ENCODE measurements around the gene EEF1E1.

Gene EEF1E1

DNA sequence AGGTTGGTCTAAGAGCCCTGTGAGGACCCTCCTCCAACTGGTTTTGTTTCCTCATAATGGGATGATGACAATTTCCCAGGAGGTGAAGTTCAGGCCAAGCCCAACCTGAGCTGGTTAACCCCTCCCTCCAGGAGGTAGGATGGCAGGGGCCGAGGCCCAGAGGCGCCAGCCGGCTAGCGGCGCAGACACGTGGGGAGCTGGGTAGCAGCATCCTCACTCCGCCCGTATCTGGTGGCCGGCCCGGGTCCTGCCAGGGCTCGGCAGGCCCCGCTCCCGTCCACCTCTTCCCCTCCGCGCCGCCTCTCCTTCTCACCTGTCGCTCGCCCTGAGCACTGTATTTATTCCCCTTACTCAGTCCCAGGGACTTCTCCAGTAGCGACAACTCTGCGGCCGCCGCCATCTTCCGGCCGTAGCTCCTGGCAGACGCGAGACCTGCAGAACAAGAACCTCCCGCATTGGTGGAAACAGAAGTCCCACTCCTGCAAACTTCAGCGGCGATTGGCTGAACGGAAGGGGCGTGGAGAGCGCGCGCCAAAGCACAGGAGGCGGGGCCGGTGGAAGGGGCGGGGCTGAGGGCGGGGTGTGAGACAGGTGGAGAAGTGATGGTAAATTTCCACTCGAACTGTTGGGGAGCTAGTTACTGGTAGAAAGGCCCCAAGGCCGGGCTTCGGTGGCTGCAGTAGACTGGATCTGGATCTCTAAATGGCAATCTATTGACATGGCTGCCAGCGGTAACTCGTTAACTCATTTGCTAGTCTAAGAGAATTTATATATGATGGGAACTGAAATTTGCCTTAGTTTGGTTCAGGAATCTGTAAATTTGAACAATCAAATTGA, at the start of gene EEF1E1:
Gene EEF1E1, minus strand, starts transcription at position 427 of the 837 bp plus-strand sequence. Its CDS starts 27 bp downstream, at position 400.
- peak; percentile 94 to 97 for DNase-seq

- no peak for DNase-seq
These were observed 47.0 kb upstream of the EEF1E1 start for GRCh38 chr6:8149350-8149749.

DNA sequence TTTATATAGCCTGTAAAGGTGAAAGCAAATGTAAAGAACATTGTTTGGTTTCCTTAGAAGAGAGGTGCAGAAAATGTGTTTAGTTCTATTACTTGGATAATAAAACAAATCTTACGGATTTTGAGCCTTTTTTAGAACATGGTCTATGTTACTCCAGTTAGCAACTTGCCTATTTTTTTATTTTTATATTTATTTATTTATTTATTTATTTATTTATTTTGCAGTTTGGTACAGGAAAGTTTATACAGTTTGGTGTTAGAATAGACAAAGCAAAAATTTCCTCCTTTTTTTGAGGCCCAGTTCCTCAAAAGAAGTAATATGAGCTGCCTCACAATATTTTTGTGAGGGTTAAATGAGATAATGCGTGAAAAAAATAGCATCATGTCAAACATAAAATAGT, 41.6 kb upstream of the EEF1E1 start:
- no peak for DNase-seq

- DNase-seq: no peak
These were observed 37.1 kb upstream of the EEF1E1 start for GRCh38 chr6:8139451-8139850.

GRCh38 chr6:8137529-8137939, 35.2 kb upstream of the EEF1E1 start:
- DNase-seq: no peak

DNA sequence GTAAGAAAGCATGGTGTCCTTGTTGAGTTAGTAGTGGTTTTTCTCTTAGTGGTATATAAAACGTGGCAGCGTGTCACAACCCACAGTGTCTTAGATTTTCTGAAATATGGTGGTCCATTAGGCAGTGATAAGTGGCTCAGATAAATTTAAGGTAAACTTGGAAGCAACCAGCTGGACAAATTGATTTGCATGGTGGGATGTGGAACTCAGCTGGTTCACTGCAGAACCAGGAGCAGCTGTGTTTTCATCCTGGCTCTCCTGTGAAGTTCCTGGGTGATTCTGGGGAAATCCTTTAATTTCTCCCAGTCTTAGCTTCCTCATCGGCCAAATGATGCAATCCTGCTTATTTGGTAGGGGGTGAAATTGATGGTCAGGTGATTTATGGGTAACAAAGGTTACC, 32.9 kb upstream of the EEF1E1 start:
- no peak for DNase-seq

- no peak for DNase-seq
These were observed 29.8 kb upstream of the EEF1E1 start for GRCh38 chr6:8132130-8132529.

DNA sequence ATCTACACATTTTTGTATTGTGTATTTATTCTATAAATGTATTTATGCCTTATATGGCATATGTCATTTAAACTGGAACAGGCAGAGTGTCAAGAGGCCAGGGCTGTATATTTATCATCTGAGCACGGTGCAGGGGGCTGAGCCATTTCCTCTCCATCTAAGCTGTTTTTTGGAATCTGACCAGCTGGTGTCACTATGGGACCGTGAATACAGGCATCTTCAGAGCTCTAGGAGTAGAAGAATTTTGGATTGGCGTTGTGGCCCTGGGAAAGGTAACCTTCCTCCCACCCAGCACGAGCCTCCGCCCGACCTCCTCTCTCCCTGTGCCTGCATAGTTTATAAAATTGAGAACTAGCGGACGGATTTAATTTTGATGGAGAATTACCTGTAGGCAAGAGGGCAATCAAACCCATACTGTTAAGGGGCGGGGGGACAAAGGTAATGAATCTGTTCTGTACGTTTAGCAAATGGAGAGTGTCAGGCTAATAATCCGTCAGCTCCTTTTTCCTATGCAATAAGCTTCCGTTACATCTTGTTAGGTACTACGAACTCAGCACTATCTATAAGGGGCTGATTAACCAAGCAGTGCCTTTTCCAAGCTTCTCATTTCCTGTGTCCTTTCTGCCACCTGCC, 29.0 kb upstream of the EEF1E1 start:
- peak; percentile 14 to 32 for DNase-seq

DNA sequence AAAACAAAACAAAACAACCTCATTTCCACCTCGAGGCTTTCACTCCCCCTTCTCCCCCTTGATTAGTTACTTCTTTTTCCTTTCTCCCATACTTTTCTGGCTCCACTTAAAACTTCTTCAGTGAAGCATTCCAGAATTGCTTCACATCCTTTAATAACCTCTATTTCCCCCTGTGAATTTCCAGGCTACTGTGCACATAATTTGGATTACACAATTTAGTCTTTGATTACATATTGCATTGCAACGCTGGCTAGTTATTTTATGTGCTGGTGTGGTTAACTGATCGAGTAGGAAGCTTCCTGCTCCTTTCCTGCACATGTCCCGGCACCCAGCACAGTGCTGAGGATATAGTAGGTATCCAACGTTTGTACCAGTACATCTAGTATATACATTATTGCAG, 28.1 kb upstream of the EEF1E1 start:
- DNase-seq: no peak

DNA sequence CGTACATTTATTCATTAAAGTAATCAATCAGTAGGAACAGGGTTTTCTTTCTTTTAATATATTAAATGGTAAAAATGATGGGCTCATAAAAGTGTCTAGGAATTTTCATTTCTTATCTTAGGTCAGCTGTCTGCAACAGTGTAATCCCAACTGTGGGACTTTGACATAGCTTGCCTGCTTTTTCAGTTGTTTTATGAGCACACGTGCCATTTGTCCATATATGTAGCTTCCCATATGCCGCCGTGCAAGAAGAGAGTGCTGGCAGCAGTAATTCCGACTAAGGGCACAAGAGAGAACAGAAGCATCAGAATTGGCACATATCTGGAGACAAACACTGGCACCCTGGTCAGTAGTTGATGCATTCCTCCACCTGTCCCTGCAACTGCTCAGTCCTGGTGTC, 20.9 kb upstream of the EEF1E1 start:
- DNase-seq: no peak

GRCh38 chr6:8114956-8115355, 12.6 kb upstream of the EEF1E1 start:
- no peak for DNase-seq

DNA sequence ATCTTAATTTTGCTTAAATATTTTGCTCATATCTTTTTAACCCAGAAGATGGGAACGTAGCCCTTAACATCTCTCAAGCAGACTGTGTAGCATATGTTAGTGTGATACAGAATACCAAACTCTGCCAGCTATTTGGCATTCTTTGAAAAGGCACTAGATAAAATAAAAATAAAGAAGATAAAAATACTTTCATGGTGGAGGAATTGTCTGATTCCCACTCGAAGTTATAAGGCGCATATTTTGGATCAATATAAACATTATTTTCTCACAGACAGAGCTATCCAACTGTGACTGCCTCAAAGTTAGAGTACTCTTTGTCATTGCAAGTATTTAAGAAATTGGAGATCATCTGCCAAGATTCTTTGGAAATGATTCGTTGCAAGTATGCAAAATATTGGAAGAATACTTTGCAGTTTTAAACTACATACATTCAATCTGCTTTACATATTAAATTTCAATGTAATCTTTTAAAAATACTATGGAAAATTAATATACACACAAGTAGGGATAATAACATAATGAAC, 10.8 kb upstream of the EEF1E1 start:
- DNase-seq: no peak

DNA sequence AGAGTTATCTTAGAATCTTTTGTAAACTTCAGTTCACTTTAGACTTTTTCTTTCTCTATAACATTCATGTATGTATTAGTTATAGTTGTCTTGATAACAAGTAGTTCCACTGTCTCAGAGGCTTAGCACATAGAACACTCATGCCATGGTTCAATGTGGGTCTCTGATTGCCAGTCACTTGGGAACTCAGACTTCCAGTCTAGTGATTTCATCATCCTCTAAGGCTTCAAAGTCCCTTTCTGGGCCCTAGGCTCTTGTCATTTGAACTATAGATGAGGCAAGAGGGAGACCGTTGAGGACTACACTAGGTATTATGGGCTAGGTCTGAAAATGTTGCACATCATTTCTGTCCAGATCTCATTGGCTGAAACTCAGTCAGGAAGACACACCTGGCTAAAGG, 8.4 kb upstream of the EEF1E1 start:
- DNase-seq: no peak

DNA sequence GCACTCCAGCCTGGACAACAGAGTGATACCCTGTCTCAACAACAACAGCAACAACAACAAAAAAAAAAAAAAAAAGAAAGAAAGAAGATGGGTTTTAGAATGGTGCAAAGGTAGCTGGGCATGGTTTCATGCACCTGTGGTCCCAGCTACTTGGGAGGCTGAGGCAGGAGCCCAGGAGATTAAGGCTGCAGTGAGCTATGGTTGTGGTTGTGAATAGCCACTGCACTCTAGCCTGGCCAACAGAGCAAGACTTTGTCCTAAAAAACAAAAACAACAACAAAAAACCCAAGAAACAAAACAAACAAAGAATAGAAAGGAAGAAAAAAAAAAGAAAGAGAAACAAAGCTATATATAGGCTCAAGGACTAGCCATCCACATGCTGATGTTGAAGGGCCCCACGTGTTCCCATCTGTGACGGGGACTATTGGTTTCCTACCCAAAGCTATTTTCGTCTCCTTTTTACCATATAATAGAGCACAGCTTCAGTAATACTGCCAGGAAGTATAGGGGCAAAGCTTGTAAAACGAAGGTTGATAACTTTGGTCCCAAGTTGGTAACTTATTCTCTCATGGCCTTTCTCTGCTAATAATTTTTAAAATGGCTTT, 7.9 kb upstream of the EEF1E1 start:
- DNase-seq: no peak

DNA sequence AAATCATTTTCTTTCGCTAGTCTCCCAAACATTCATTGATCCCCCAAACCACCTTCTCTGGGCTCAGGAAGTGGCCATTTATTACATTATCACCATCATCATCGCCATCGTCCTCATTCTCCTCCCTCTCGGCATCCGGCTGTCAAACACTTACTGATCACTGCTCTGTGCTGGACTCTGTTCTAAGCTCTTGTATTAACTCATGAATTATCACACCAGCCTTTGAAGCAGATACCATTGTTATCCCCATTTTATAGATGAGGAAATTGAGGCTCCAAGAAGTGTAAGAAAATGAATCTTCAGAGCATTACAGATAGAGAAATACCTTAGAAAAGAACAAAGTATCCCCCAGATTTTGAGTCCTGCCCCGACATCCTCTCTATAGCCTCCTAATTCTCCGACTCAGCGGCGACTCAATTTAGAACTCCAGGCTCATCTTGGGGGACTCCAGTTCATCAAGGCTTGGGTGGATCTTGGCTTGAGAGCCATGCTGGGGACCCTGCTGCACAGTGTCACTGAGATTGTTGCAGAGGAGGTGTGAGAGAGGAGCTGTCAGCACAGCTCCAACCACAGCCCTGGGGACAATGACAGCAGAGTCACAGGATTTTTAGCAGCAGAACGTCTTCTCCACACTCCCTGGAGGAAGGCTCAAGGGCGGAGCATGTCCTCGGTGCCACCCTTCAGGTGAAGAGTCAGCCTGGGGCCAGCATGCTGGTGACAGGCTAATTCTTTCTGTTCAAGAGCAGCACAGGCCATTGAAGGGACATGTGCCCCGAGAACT, 6.6 kb upstream of the EEF1E1 start:
- DNase-seq: no peak

DNA sequence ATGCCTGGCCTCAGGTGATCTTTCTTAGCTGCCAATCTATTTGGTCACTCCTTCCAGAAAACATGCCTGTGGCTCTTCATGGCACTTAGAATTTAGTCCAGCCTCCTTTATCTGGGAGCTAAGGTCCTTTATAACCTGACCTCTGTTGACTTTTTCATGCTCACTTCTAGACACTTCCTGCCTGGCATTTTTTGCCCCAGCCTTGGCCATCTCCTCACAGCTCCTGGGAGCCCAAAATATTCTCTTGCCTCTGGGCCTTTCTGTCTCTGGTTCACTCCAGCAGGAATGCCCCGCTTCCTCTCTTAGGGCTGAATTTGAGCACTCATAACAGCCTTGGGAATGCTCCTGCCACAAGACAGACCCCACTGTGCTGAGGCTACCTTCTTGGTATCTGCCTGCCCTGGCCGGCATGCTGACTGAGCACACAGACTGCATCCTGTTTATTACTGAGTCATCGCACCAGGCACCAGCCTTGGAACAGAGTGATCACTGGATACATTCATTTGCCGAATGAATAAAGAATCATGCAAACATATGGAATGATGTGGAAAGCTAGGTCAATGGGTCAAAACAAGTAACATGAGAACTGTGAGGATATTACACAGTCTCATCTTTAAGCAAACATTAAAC, 5.8 kb upstream of the EEF1E1 start:
- no peak for DNase-seq

- DNase-seq: no peak
These were observed 3.4 kb upstream of the EEF1E1 start for GRCh38 chr6:8105791-8106190.

DNA sequence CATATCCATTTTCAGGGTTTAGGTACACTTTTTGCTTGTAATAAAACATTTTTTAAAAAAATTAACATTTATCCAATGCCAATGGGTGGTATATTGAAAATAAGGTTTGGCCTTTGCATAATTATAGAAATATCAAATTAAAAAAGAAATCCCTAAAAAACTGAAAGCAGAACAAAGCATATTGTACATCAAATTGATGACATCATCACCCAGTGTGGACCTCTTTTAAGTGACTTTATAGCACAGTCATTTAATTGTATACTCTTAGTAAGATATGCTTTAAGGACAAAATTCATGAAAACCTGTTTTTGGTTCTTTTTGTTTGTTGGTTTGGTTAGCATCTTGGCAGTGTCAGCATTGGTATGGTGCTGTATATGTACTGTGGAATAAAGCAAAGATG, 1.4 kb upstream of the EEF1E1 start:
- DNase-seq: no peak

DNA sequence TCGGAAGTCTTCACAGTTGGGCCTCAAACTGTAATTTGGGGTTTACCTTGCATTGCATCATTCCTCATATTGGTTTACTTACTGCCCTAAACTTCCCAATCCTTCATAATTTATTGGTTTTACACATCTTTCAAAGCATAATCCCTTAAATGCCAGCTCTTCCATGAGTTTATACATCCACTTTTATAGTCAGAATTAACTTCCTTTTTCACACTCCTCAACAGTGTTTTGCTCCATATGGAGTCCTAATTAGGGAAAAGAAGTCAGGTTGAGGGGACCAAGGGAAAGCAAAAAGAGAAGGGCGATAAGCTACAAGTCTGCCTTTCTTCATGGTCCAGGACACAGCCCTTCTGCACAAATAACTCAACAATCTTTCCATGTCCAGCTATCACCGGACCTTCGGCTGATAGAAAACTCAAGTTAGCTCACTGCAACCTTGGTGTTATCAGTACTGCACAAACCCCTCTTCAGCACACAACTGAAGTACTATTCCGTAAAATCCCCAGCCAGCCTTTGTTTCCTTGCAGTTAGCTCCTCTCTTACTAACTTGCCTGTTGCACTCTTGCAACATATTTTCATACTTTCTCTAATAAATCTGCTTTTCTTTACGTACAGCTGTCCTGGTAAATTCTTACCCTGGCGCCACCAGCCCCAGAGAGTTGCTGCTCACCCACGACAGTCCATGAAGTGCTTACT, 2.0 kb downstream of the EEF1E1 start:
- DNase-seq: no peak

GRCh38 chr6:8090650-8091049, 11.7 kb downstream of the EEF1E1 start:
- DNase-seq: no peak

GRCh38 chr6:8088886-8089285, 13.5 kb downstream of the EEF1E1 start:
- no peak for DNase-seq

Measured in hippocampal formation (tissue), 2 donors.